GM19193 (cell line): ENCODE data around the gene HSD17B3.

Experiments used
- POLR2A ChIP-seq: IDR thresholded peaks from 4 replicates; pipeline ENCODE4 v1.6.1; 2011; ENCODE audit not compliant: insufficient read depth, insufficient read length; ENCODE audit errors: extremely low read depth

HSD17B3 gene

GRCh38 chr9:96185518-96186156 is 116.3 kb downstream of the HSD17B3 start:
- no peak for TF ChIP-seq POLR2A
